HepG2 (cell line): ENCODE measurements around the gene CHST11. TPM values are rescaled to one million over a fixed set of nuclear protein-coding genes. Genes with fewer than 3 reads are reported as not detected.

Experiments used
- ATAC-seq: fragments of 200-7000 bp; cut with Tn5 transposase; 3 replicates; pipeline ENCODE4 v1.9.1; 2020; ENCODE audit warnings: mild to moderate bottlenecking, moderate library complexity
- BruUV-seq: library from RNA; stranded (reverse); fragments of 400-500 nt; replicated peaks from 2 replicates; lab custom pipeline; 2021; lab: Mats Ljungman, UMichigan
- CTCF ChIA-PET: fragments of 300-600 bp; formaldehyde crosslinking; extraction: SDS; loops from one replicate; lab custom pipeline; 2021; ENCODE audit warnings: low total read pairs, inconsistent platforms, low intra/inter-chr PET ratio; lab: Yijun Ruan, JAX
- POLR2A ChIA-PET: fragments of 350-600 bp; sonication (Branson Sonifier 250); formaldehyde crosslinking; loops from one replicate; lab custom pipeline; 2020; ENCODE audit warnings: antibody characterized with exemption, inconsistent platforms; lab: Yijun Ruan, JAX
- DNase-seq: peaks from one replicate; pipeline ENCODE4 v3.0.0-alpha.2; 2015; ENCODE audit warnings: low spot score
- FAIRE-seq: peaks from 3 replicates; lab custom pipeline; 2011; peaks lifted over from hg19 to GRCh38; lab: Jason Lieb, UNC
- H2AFZ ChIP-seq: one replicate; pipeline ENCODE4 v1.6.1; 2011; ENCODE audit warnings: low read length, inconsistent platforms
- H3K27ac ChIP-seq: fragments of 300-600 bp; 3 replicates; pipeline ENCODE4 v1.8.0; 2011; ENCODE audit warnings: mixed run types, mild to moderate bottlenecking, mixed read lengths, low read length, inconsistent platforms; ENCODE audit not compliant: insufficient read depth; ENCODE audit errors: extremely low read length
- H3K27me3 ChIP-seq, 2 experiments: fragments of 200-600 bp in 1 of 2; 2 replicates in 1 of 2; 3 replicates in 1 of 2; pipeline versions ENCODE4 v1.6.0 to v1.8.0; 2011; ENCODE audit warnings: low read length in 2 of 2, mild to moderate bottlenecking in 2 of 2, moderate library complexity in 2 of 2, inconsistent platforms in 1 of 2; ENCODE audit not compliant: insufficient read depth in 2 of 2, control insufficient read depth in 1 of 2
- H3K36me3 ChIP-seq, 2 experiments: fragments of 200-600 bp in 1 of 2; replicated peaks in 1 of 2; 2 replicates in 1 of 2; 3 replicates in 1 of 2; pipeline versions ENCODE4 v1.5.1 to v1.8.0; 2011; ENCODE audit warnings: low read length in 2 of 2, inconsistent platforms in 1 of 2; ENCODE audit not compliant: insufficient read depth in 2 of 2, control insufficient read depth in 1 of 2
- H3K4me1 ChIP-seq: 2 replicates; pipeline ENCODE4 v1.5.1; 2012; ENCODE audit warnings: low read length, inconsistent platforms; ENCODE audit not compliant: insufficient read depth
- H3K4me2 ChIP-seq: 2 replicates; pipeline ENCODE4 v1.6.0; 2011; ENCODE audit warnings: low read depth, low read length, inconsistent platforms
- H3K4me3 ChIP-seq, 3 experiments: fragments of 200-600 bp in 1 of 3; sonication (generic), shearing (Covaris generic) in 1 of 3; replicated peaks in 1 of 3; 2 replicates each; pipeline ENCODE4 v1.5.1; 2011 to 2016; ENCODE audit warnings: low read length in 3 of 3, inconsistent platforms in 2 of 3, low read depth in 2 of 3, mild to moderate bottlenecking in 2 of 3, control low read depth in 1 of 3, mixed read lengths in 1 of 3; ENCODE audit not compliant: insufficient read depth in 1 of 3
- H3K79me2 ChIP-seq: one replicate; pipeline ENCODE4 v1.6.1; 2011; ENCODE audit warnings: low read length, inconsistent platforms; ENCODE audit not compliant: insufficient read depth
- H3K9ac ChIP-seq: 2 replicates; pipeline ENCODE4 v1.6.0; 2011; ENCODE audit warnings: mild to moderate bottlenecking, low read depth, low read length, inconsistent platforms; ENCODE audit not compliant: insufficient read depth
- H3K9me3 ChIP-seq: 2 replicates; pipeline ENCODE4 v1.5.1; 2012; ENCODE audit warnings: mild to moderate bottlenecking, low read length
- H4K20me1 ChIP-seq: 2 replicates; pipeline ENCODE4 v1.6.0; 2011; ENCODE audit warnings: inconsistent platforms, mild to moderate bottlenecking, low read length, moderate library complexity; ENCODE audit not compliant: insufficient read depth
- ARID3A ChIP-seq: IDR thresholded peaks from 2 replicates; pipeline ENCODE4 v1.6.1; 2012; ENCODE audit warnings: low read depth, low read length, improper control_type of control experiment
- ETV5 ChIP-seq: IDR thresholded peaks from 2 replicates; pipeline ENCODE4 v1.6.1; 2018; ENCODE audit warnings: missing biosample characterization, missing genetic modification reagents, inconsistent platforms, borderline replicate concordance
- FOXP4 ChIP-seq: sonication (generic); formaldehyde crosslinking; IDR thresholded peaks from 2 replicates; pipeline ENCODE4 v1.4.0; 2020; ENCODE audit warnings: missing genetic modification reagents
- FUBP1 ChIP-seq: sonication (generic); formaldehyde crosslinking; IDR thresholded peaks from 2 replicates; pipeline ENCODE4 v1.5.1; 2020; ENCODE audit warnings: missing genetic modification reagents, mild to moderate bottlenecking, borderline replicate concordance
- HHEX ChIP-seq: IDR thresholded peaks from 2 replicates; pipeline ENCODE4 v1.6.1; 2016; ENCODE audit warnings: control low read depth
- ISL2 ChIP-seq: sonication (generic); formaldehyde crosslinking; IDR thresholded peaks from 2 replicates; pipeline ENCODE4 v1.5.0; 2020; ENCODE audit warnings: missing genetic modification reagents
- MIER3 ChIP-seq: IDR thresholded peaks from 2 replicates; pipeline ENCODE4 v1.6.1; 2016; ENCODE audit warnings: missing compliant biosample characterization, borderline replicate concordance
- MYNN ChIP-seq: sonication (generic); formaldehyde crosslinking; IDR thresholded peaks from 2 replicates; pipeline ENCODE4 v1.4.0; 2020; ENCODE audit warnings: mild to moderate bottlenecking, low read depth, missing genetic modification reagents
- PRMT3 ChIP-seq: sonication (generic); formaldehyde crosslinking; IDR thresholded peaks from 2 replicates; pipeline ENCODE4 v1.8.1; 2022; ENCODE audit warnings: low read depth, mild to moderate bottlenecking, moderate library complexity, missing genetic modification reagents, borderline replicate concordance
- RBM22 ChIP-seq: fragments of 200-400 bp; formaldehyde crosslinking; optimal IDR thresholded peaks from 2 replicates; pipeline ENCODE3; 2017; ENCODE audit warnings: mild to moderate bottlenecking, low read length, moderate library complexity
- ZBTB8A ChIP-seq: sonication (generic); formaldehyde crosslinking; IDR thresholded peaks from 2 replicates; pipeline ENCODE4 v1.4.0; 2020; ENCODE audit warnings: mild to moderate bottlenecking, low read depth, missing genetic modification reagents, borderline replicate concordance
- ZMYM3 ChIP-seq: sonication (generic); formaldehyde crosslinking; IDR thresholded peaks from 2 replicates; pipeline ENCODE4 v1.5.1; 2020; ENCODE audit warnings: mild to moderate bottlenecking, missing genetic modification reagents
- ZNF335 ChIP-seq: sonication (generic); formaldehyde crosslinking; IDR thresholded peaks from 2 replicates; pipeline ENCODE4 v1.4.0; 2020; ENCODE audit warnings: missing genetic modification reagents
- ZNF33A ChIP-seq: sonication (generic); formaldehyde crosslinking; IDR thresholded peaks from 2 replicates; pipeline ENCODE4 v1.5.1; 2020; ENCODE audit warnings: missing genetic modification reagents, mild to moderate bottlenecking, moderate library complexity, borderline replicate concordance
- ZNF543 ChIP-seq: sonication (generic); formaldehyde crosslinking; IDR thresholded peaks from 2 replicates; pipeline ENCODE4 v1.4.0; 2020; ENCODE audit warnings: mild to moderate bottlenecking, missing genetic modification reagents
- ZNF674 ChIP-seq: sonication (generic); formaldehyde crosslinking; IDR thresholded peaks from 2 replicates; pipeline ENCODE4 v1.5.0; 2020; ENCODE audit warnings: low read depth, mild to moderate bottlenecking, missing genetic modification reagents
- ZNF713 ChIP-seq: sonication (generic); formaldehyde crosslinking; IDR thresholded peaks from 2 replicates; pipeline ENCODE4 v1.4.0; 2020; ENCODE audit warnings: mild to moderate bottlenecking, missing genetic modification reagents
- WGBS: methylation state at CpG from one replicate; pipeline ENCODE4 v1.1.6; 2017; ENCODE audit warnings: low lambda C conversion rate; 5-methylcytosine and 5-hydroxymethylcytosine counted together
- in situ Hi-C: cut with HindIII; loops from 2 replicates; pipeline ENCODE4 v1.10.0; 2017; ENCODE audit warnings: low pct_unique_long_range_greater_than_20kb; ENCODE audit not compliant: extremely low pct_ligation_motif_present
- intact Hi-C: fragments of 100-400 bp; cut with micrococcal nuclease; formaldehyde crosslinking; loops from one replicate; pipeline ENCODE4 v1.10.0; 2022; ENCODE audit not compliant: unreplicated experiment
- polyA plus RNA-seq, 8 experiments: library from polyadenylated mRNA; depleted of rRNA in 3 of 8; stranded (reverse) in 7 of 8; unstranded in 1 of 8; fragments of >200 nt; fragmentation: Illumina TruSeq in 4 of 8; extraction: Trizol in 4 of 8; gene quantifications; 2 replicates each; pipeline versions ENCODE4 v1.2.1 to v1.2.3, GENCODE V29; 2011 to 2016; ENCODE audit warnings: low read depth in 4 of 8, missing spikeins in 1 of 8, mixed read lengths in 1 of 8; ENCODE audit not compliant: insufficient read depth in 1 of 8
- total RNA-seq, 5 experiments: library from RNA; depleted of rRNA; stranded (reverse); fragments of >200 nt; fragmentation: Illumina TruSeq; extraction: Trizol; gene quantifications; 2 replicates each; pipeline ENCODE4 v1.2.3, GENCODE V29; 2016; ENCODE audit warnings: low read depth in 1 of 5
- TF ChIP-seq, protein P1 (sequence below): sonication (generic); formaldehyde crosslinking; IDR thresholded peaks from 2 replicates; pipeline ENCODE4 v1.8.0; 2022; ENCODE audit warnings: mild to moderate bottlenecking, missing genetic modification reagents; ENCODE audit not compliant: insufficient replicate concordance

The CHST11 gene
- total and polyA plus RNA-seq, 2 of the 13 experiments (the other 11 are each of a cell fraction or from before 2014, with no cell fraction given) = 0.15 TPM; not detected in 1

GRCh38 chr12:104701301-104701700 is 244.6 kb downstream of the CHST11 start:
- H3K36me3 ChIP-seq = no peaks in the 10 kb centered on the region
- H3K4me3 ChIP-seq = no peak overlapping the region
- DNase-seq (no peak), FAIRE-seq (no peak), ATAC-seq (no peak)
- no TSS peak for BruUV-seq
- in situ Hi-C loops (no loop called here), intact Hi-C loops (no loop called here)
- no peaks in the 10 kb centered on the region for H3K4me1 ChIP-seq
- H3K9me3 ChIP-seq = no peaks in the 10 kb centered on the region
- no peak overlapping the region for H2AFZ ChIP-seq
- TF ChIP-seq ZNF33A (CRISPR knock-in tag) (no peak), MYNN (no peak), ZNF713 (CRISPR knock-in tag) (no peak), HHEX (CRISPR knock-in tag) (no peak), FUBP1 (CRISPR knock-in tag) (no peak), ZNF674 (CRISPR knock-in tag) (no peak), PRMT3 (CRISPR knock-in tag) (no peak), FOXP4 (CRISPR knock-in tag) (no peak), ZNF335 (no peak), RBM22 (no peak), ARID3A (no peak), ZBTB8A (CRISPR knock-in tag) (no peak), MIER3 (CRISPR knock-in tag) (no peak), ZNF543 (CRISPR knock-in tag) (no peak), ETV5 (no peak), ZMYM3 (CRISPR knock-in tag) (no peak), ISL2 (CRISPR knock-in tag) (no peak)
- TF ChIP-seq, protein P1, sequence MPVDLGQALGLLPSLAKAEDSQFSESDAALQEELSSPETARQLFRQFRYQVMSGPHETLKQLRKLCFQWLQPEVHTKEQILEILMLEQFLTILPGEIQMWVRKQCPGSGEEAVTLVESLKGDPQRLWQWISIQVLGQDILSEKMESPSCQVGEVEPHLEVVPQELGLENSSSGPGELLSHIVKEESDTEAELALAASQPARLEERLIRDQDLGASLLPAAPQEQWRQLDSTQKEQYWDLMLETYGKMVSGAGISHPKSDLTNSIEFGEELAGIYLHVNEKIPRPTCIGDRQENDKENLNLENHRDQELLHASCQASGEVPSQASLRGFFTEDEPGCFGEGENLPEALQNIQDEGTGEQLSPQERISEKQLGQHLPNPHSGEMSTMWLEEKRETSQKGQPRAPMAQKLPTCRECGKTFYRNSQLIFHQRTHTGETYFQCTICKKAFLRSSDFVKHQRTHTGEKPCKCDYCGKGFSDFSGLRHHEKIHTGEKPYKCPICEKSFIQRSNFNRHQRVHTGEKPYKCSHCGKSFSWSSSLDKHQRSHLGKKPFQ = no peak
- peaks cover 2 to 26% of the 10 kb centered on the region in 2 experiments; a peak in 4 of 5 replicates for H3K27me3 ChIP-seq
- H4K20me1 ChIP-seq = no peaks in the 10 kb centered on the region
- ChIA-PET POLR2A (no interaction called here), CTCF (no interaction called here)
- H3K9ac ChIP-seq = no peak overlapping the region
- H3K27ac ChIP-seq = no peak overlapping the region
- H3K79me2 ChIP-seq = no peaks in the 10 kb centered on the region
- H3K4me2 ChIP-seq = no peak overlapping the region
- WGBS = 18% methylated on average over 6 of the region's 7 CpGs
